NCI-H1417 (cell line): ENCODE data around the gene TINAGL1.
"Not testable (repeated sequence)": the region's sequence is repeated elsewhere in the genome, so short reads cannot be mapped to it uniquely, and the experiment has no call there.

Source experiments
- DNase-seq, 3 experiments: peaks; one replicate each; lab custom pipeline; 2025; lab: John Stamatoyannopoulos, UW

TINAGL1 gene

GRCh38 chr1:31583995-31584868 lies 7.9 kb downstream of the TINAGL1 start:
- peak in 2 of 3 experiments; percentile 10 to 63 for DNase-seq

DNA sequence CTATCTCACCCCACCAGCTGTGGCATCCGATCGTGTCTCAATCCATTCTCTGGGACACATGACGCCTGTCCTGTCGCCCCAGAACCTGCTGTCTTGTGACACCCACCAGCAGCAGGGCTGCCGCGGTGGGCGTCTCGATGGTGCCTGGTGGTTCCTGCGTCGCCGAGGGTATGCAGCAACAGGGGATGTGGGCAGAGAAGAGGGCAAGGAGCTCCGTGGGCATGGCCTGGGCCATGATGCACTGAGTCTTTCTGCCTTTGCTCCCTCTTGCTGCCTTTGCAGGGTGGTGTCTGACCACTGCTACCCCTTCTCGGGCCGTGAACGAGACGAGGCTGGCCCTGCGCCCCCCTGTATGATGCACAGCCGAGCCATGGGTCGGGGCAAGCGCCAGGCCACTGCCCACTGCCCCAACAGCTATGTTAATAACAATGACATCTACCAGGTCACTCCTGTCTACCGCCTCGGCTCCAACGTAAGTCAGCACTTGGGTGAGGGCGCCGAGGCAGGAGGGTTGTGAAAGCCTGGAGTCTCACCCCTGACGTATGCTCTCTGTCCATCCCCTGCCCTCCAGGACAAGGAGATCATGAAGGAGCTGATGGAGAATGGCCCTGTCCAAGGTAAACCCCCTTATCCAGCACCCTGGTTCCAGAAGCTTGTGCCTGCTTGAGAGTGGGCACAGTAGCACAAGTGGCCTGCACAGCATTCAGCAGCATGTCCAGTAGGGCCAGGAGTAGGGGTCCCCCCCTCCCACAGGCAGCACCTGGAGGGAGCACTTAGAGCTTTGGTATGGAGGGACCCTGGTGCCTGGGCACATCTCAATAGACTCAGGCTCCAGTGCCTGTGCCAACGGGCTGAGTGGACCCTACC lies 8.8 kb downstream of the TINAGL1 start:
- DNase-seq, result no peak

DNA sequence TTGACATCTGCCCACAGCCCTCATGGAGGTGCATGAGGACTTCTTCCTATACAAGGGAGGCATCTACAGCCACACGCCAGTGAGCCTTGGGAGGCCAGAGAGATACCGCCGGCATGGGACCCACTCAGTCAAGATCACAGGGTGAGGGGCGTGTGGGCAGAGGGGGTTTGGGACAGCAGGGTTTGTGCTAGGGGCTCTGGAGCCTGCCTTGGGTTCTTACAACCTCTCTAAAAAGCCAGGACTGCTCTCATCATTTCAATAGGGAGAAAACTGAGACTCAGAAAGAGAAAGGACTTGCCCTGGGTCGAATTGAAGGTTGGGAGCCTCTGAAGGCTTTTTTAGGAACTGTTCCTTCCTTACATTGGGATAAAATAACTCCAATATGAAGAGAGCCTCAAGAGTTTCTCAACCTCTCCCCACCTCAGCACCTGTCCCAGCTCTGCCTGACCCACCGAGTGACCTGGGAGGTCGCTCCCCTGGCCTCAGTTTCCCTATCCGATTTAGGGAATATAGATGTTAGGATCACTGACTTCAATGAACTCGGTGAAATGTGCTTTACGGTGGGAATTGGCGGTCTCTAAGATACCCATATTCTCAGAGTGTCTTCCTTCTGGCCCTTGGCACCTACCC lies 9.5 kb downstream of the TINAGL1 start:
- no peak for DNase-seq

DNA sequence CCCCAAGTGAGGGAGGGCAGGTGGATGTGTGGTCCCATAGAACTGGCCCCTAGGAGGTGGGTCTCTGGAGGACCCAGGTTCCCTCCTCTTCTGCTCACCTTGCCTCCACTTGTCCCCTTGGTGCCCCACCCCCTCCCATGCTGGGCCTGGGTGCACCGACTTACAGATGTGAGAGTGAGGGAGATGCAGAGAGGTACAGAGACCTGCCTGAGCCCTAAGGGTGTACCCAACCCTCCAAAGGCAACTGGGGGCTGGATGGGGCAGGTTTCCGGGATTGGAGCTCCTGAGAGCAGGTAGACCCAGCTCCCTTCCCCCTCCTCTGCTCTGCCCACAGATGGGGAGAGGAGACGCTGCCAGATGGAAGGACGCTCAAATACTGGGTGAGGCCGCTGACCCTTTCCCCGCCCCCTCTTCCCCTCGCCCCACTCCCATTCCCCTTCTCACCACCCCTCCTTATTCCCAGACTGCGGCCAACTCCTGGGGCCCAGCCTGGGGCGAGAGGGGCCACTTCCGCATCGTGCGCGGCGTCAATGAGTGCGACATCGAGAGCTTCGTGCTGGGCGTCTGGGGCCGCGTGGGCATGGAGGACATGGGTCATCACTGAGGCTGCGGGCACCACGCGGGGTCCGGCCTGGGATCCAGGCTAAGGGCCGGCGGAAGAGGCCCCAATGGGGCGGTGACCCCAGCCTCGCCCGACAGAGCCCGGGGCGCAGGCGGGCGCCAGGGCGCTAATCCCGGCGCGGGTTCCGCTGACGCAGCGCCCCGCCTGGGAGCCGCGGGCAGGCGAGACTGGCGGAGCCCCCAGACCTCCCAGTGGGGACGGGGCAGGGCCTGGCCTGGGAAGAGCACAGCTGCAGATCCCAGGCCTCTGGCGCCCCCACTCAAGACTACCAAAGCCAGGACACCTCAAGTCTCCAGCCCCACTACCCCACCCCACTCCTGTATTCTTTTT lies 10.3 kb downstream of the TINAGL1 start:
- no peak for DNase-seq

DNA sequence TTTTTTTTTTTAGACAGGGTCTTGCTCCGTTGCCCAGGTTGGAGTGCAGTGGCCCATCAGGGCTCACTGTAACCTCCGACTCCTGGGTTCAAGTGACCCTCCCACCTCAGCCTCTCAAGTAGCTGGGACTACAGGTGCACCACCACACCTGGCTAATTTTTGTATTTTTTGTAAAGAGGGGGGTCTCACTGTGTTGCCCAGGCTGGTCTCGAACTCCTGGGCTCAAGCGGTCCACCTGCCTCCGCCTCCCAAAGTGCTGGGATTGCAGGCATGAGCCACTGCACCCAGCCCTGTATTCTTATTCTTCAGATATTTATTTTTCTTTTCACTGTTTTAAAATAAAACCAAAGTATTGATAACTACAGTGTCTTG lies 11.0 kb downstream of the TINAGL1 start:
- DNase-seq, result not testable (repeated sequence)

- peak; percentile 6 to 35 (median 10) for DNase-seq
Observed at GRCh38 chr1:31587720-31588423, 11.6 kb downstream of the TINAGL1 start.

DNA sequence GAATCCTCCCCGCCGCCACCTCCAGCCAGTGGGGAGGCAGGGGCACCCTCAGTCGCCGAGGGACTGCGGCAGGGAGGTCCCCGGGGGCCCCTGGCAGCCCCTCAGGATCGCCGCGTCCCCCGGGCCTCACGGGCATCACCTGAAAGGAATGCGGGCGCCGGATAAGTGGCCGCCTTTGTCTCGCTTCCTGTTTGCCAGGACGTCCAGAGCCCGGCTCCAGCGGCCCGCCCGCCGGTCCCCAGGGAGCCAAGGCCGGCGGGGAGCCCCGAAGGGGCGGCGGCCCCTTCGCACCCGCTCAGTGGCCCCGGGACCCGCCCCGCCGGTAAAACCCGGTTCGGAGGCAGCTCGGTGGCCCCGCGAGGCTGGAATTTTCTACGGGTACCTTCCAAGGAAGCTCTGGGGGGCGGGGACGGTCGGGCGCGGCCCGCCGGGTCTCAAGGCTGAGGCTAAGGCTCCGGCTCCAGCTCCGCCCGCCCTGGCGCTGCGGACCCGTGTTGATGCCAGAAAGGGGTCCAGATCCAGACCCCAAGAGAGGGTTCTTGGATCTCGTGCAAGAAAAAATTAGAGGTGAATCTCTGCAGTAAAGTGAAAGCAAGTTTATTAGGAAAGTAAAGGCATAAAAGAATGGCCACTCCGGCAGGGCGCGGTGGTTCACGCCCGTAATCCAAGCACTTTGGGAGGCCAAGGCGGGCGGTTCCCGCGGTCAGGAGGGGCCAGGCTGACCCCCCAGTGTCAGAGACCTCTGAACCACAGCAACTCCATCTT lies 12.6 kb downstream of the TINAGL1 start:
- DNase-seq, result no peak

DNA sequence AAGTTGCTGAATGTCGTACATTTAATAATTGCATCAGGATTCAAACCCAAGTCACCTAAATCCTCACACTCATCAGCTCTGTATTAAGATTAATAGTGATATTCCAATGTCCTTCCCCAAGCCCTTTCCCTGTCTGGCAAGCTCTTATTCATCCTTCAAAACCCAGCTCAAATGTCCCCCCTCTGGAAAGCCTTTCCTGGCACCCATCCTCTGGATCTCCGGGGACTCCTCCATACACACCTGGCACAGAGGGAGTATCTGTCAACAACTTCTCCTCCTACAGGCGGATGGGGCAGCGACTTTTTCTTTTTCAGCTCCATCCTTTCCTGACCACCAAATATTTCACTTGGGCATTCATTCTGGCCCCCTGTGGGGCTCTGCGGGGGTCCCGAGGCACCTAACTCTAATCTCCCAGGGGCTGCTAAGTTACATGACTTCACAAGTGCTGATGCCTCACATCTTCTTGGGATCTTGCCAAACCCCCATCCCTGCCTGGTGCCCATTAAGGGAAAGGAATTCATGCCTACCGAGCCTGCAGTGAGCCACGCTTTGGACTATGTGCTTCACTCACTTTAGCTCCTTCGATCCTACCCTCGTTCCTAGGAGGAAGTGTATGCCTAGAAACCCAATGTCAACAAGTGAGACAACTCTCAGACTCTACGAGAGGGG lies 15.2 kb downstream of the TINAGL1 start:
- no peak for DNase-seq

- DNase-seq, result no peak
Observed at GRCh38 chr1:31592132-31592531, 15.8 kb downstream of the TINAGL1 start.

DNA sequence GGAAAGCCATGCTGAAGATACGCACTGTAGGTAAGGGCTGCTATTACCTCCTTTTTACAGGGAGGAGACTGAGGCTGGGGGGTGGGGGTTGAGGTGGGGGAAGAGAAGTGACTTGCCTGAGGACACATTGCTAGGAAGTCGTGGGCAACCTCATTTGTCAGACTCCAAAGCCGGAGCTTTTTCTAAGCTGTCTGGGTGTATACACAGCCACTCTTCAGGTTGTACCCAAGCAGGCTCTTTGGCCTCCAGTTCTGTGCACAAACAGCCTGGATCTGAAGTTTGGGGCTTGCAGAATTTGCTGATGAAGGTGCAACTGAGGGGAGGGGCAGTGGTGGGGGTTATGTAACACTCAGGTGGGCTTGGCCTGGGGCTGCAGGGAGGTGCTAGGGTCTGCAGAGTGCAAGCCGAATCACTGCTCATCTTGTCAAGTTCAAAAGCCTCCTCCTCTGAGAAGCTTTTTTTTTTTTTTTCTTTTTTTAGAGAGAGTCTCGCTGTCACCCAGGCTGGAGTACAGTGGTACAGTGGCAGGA lies 16.9 kb downstream of the TINAGL1 start:
- DNase-seq, result no peak

DNA sequence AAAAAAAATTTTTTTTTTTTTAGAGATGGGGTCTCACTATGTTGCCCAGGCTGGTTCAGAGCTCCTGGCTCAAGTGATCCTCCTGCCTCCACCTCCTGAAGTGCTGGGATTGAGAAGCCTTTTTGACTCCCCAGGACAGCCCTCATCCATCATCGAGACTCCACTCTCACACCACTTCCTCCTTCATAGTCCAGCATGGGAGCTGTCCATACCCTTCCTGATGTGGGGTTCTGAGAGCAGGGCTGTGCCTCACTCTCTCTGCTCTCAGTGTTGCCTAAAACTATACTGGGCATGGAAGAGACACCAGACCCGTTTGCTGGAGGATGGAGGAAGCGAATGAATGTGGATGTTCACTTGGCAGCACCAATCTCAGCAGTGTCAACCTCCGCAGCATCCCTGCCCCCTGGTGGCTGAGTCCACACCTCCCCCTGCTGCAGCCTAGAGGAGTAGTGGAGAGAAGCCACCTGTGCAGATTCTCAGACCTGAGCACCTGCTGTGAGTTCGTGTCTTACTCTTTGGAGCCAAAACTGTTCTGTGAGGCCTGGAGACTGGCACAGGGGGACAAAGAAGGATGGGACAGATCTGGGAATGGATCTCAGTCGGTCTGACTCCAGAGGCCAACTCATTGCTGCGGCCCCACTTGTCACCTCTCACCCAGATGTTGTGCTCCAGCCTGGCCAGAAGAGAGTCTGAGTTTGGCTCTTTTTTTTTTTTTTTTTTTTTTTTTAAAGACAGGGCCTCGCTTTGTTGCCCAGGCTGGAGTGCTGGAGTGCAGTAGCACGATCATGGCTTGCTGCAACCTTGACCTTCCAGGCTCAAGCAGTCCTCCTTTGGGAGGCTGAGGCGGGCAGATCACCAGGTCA lies 17.7 kb downstream of the TINAGL1 start:
- peak; percentile 18 to 59 (median 54) for DNase-seq

DNA sequence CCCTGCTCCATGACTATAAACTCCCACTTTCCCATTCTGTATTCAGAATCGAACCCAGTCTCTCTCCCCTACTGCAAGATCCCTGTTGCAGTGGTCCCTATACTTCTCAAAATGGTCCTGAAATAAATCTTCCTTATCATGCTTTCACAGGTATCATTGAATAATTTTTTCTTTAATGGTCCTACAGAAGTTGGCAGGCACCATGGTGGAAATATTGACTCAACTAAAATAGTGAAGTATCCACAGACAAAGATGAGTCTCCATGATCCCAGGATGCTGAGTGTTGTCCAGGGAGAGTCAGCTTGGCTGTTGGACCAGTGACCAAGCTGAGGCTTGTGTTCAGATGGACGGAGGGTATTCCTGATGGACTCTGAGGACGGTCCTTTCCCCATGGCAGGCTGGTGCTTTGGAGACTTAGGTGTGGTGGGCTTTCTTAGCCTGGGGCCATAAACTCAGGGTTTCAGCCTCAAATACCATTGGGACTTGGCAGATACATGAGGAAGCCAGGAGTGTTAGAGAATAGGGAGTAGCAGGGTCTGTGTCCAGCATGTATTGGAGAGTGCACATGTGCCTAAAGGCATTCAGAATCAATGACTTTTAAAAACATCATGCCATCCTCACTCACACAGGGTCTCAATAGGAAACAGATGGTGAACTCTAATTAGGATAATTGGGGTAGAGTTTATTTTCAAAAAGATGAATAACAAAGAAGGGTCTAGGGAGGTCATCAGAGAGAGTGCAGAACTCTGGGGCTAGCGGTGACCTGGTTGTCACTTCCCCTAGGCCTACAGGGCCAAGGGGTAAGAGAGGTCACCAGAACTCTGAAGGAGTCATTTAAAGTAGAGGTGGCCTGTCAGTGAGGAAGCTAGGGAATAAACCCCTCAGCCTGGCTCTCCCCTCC lies 19.8 kb downstream of the TINAGL1 start:
- no peak for DNase-seq

DNA sequence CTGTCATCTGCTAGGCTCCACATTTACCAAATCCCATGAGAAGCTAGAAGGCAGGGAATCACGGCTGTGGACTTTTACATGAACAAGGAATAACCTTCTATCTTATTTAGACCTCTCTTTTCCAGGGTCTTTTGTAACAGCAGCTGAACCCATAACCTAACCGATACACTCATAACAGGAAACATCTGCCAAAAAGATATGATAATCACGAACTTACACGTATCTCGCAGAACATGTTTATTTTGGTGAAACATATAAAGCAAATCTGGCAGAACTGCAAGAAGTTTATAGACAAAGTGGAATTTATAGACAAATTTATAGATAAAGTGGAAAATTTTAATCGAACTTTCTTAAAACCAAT lies 20.4 kb downstream of the TINAGL1 start:
- DNase-seq, result no peak

- DNase-seq, result no peak
Observed at GRCh38 chr1:31598980-31599379, 22.7 kb downstream of the TINAGL1 start.

GRCh38 chr1:31600641-31601040 lies 24.3 kb downstream of the TINAGL1 start:
- no peak for DNase-seq

DNA sequence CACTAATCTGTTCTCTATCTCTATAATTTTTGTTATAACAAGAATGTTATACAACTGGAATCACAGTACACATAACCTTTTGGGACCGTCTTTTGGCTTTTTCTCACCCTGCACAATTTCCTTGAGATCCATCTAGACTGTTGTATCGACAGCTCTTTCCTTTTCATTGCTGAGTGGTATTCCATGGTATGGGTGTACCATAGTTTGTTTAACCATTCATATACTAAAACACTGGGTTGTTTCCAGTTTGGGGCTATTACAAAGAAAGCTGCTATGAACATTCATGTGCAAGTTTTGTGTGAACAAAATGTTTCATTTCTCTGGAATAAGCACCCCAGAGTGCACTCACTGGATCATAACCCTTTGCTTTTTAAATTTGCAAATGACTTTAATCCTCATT lies 25.8 kb downstream of the TINAGL1 start:
- DNase-seq, result no peak

DNA sequence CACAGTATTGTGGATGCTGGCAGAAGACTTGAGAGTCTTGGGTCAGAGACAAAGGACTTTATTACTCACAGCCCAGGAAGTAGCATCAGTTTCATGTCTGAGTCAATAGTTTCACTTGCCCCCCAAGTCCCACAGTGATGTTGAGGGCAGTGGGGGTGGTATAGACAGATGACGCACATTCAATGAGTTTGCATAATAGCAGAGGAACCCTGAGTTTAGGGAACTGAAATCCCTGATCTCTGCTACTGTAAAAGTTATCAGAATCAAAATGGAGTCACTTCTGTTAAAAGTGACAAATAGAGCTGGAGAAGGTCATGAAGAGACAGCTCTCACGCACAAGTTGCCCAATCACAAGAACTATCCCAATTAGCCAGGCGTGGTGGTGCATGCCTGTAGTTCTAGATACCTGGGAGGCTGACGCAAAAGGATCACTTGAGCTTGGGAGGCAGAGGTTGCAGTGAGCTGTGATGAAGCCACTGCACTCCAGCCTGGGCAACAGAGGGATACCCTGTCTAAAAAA lies 29.7 kb downstream of the TINAGL1 start:
- no peak for DNase-seq
